8988T (cell line): Measurements from ENCODE around the gene HAUS6.
"Not testable (repeated sequence)": the region's sequence is repeated elsewhere in the genome, so short reads cannot be mapped to it uniquely, and the experiment has no call there.

Experiments
- DNase-seq: peaks from one replicate; pipeline ENCODE4 v3.0.0; 2011

Gene HAUS6

GRCh38 chr9:19102631-19103345, at the start of gene HAUS6:
TSS of gene HAUS6 (minus strand) at chr9:19102904. CDS start at chr9:19102651, 253 bp downstream.
- peak; percentile 41 for DNase-seq

- DNase-seq, result not testable (repeated sequence)
Observed at GRCh38 chr9:19152160-19152498, 49.4 kb upstream of the HAUS6 start.

- no peak for DNase-seq
Observed at GRCh38 chr9:19151425-19152159, 48.9 kb upstream of the HAUS6 start.

- DNase-seq, result no peak
Observed at GRCh38 chr9:19149230-19149629, 46.5 kb upstream of the HAUS6 start.

GRCh38 chr9:19148187-19148586, 45.5 kb upstream of the HAUS6 start:
- DNase-seq, result no peak

- DNase-seq, result no peak
Observed at GRCh38 chr9:19146441-19147024, 43.8 kb upstream of the HAUS6 start.

GRCh38 chr9:19145881-19146280, 43.2 kb upstream of the HAUS6 start:
- no peak for DNase-seq

- DNase-seq, result no peak
Observed at GRCh38 chr9:19140259-19140658, 37.6 kb upstream of the HAUS6 start.

GRCh38 chr9:19138084-19138483, 35.4 kb upstream of the HAUS6 start:
- DNase-seq, result no peak

- DNase-seq, result no peak
Observed at GRCh38 chr9:19137282-19137681, 34.6 kb upstream of the HAUS6 start.

GRCh38 chr9:19136129-19136528, 33.4 kb upstream of the HAUS6 start:
- DNase-seq, result no peak

GRCh38 chr9:19133549-19134345, 31.0 kb upstream of the HAUS6 start:
- DNase-seq, result no peak

- no peak for DNase-seq
Observed at GRCh38 chr9:19130436-19130835, 27.7 kb upstream of the HAUS6 start.

- no peak for DNase-seq
Observed at GRCh38 chr9:19127871-19128500, 25.3 kb upstream of the HAUS6 start.

- no peak for DNase-seq
Observed at GRCh38 chr9:19124430-19124793, 21.7 kb upstream of the HAUS6 start.

- DNase-seq, result no peak
Observed at GRCh38 chr9:19122490-19123042, 19.9 kb upstream of the HAUS6 start.

GRCh38 chr9:19120877-19121276, 18.2 kb upstream of the HAUS6 start:
- no peak for DNase-seq

GRCh38 chr9:19119801-19120440, 17.2 kb upstream of the HAUS6 start:
- no peak for DNase-seq

- DNase-seq, result no peak
Observed at GRCh38 chr9:19119246-19119645, 16.5 kb upstream of the HAUS6 start.

- DNase-seq, result no peak
Observed at GRCh38 chr9:19117039-19117716, 14.5 kb upstream of the HAUS6 start.

GRCh38 chr9:19116107-19116790, 13.5 kb upstream of the HAUS6 start:
- no peak for DNase-seq
